IPS-15b (cell line): ENCODE measurements around the gene HMCN1.
"Not testable (repeated sequence)": the region's sequence is repeated elsewhere in the genome, so short reads cannot be mapped to it uniquely, and the experiment has no call there.

Experiments used
- H3K27me3 ChIP-seq: one replicate; pipeline ENCODE4 v1.6.1; 2013; ENCODE audit warnings: low read length; ENCODE audit not compliant: control insufficient read depth, insufficient read depth
- H3K36me3 ChIP-seq: one replicate; pipeline ENCODE4 v1.6.1; 2013; ENCODE audit warnings: low read length; ENCODE audit not compliant: control insufficient read depth, insufficient read depth
- H3K4me1 ChIP-seq: one replicate; pipeline ENCODE4 v1.6.1; 2013; ENCODE audit warnings: mild to moderate bottlenecking, low read length; ENCODE audit not compliant: control insufficient read depth, insufficient read depth
- H3K4me3 ChIP-seq: one replicate; pipeline ENCODE4 v1.5.1; 2013; ENCODE audit warnings: low read depth, low read length
- H3K9ac ChIP-seq: one replicate; pipeline ENCODE4 v1.6.1; 2013; ENCODE audit warnings: low read depth, mild to moderate bottlenecking, low read length
- H3K9me3 ChIP-seq: one replicate; pipeline ENCODE4 v1.6.1; 2013; ENCODE audit warnings: mild to moderate bottlenecking, low read length; ENCODE audit not compliant: control insufficient read depth, insufficient read depth

Gene HMCN1

GRCh38 chr1:186146974-186147373 lies 412.8 kb downstream of the HMCN1 start:
- no peak overlapping the region for H3K4me3 ChIP-seq
- H3K27me3 ChIP-seq = no peaks in the 10 kb centered on the region
- H3K9me3 ChIP-seq = no peaks in the 10 kb centered on the region
- no peak overlapping the region for H3K9ac ChIP-seq
- no peaks in the 10 kb centered on the region for H3K4me1 ChIP-seq
- H3K36me3 ChIP-seq = no peaks in the 10 kb centered on the region

GRCh38 chr1:186149591-186149990 lies 415.4 kb downstream of the HMCN1 start:
- Histone ChIP-seq H3K4me1 (no peaks in the 10 kb centered on the region), H3K4me3 (no peak overlapping the region), H3K9me3 (no peaks in the 10 kb centered on the region), H3K27me3 (no peaks in the 10 kb centered on the region), H3K36me3 (no peaks in the 10 kb centered on the region), H3K9ac (no peak overlapping the region)

- Histone ChIP-seq H3K4me3 (no peak overlapping the region), H3K9me3 (no peaks in the 10 kb centered on the region), H3K36me3 (no peaks in the 10 kb centered on the region), H3K27me3 (no peaks in the 10 kb centered on the region), H3K9ac (no peak overlapping the region), H3K4me1 (no peaks in the 10 kb centered on the region)
Observed at GRCh38 chr1:186152227-186152619, 418.0 kb downstream of the HMCN1 start.

GRCh38 chr1:186152620-186153239 lies 418.5 kb downstream of the HMCN1 start:
- Histone ChIP-seq H3K9ac (no peak overlapping the region), H3K9me3 (no peaks in the 10 kb centered on the region), H3K4me1 (no peaks in the 10 kb centered on the region), H3K36me3 (no peaks in the 10 kb centered on the region), H3K4me3 (no peak overlapping the region), H3K27me3 (no peaks in the 10 kb centered on the region)

- H3K27me3 ChIP-seq = no peaks in the 10 kb centered on the region
- no peak overlapping the region for H3K9ac ChIP-seq
- no peaks in the 10 kb centered on the region for H3K36me3 ChIP-seq
- no peak overlapping the region for H3K4me3 ChIP-seq
- no peaks in the 10 kb centered on the region for H3K9me3 ChIP-seq
- no peaks in the 10 kb centered on the region for H3K4me1 ChIP-seq
Observed at GRCh38 chr1:186154651-186155050, 420.5 kb downstream of the HMCN1 start.

GRCh38 chr1:186155594-186155993 lies 421.4 kb downstream of the HMCN1 start:
- H3K4me1 ChIP-seq = no peaks in the 10 kb centered on the region
- H3K9ac ChIP-seq = no peak overlapping the region
- no peaks in the 10 kb centered on the region for H3K9me3 ChIP-seq
- no peaks in the 10 kb centered on the region for H3K36me3 ChIP-seq
- no peak overlapping the region for H3K4me3 ChIP-seq
- no peaks in the 10 kb centered on the region for H3K27me3 ChIP-seq

GRCh38 chr1:186162895-186163294 lies 428.7 kb downstream of the HMCN1 start:
- H3K4me1 ChIP-seq, H3K9me3 ChIP-seq, H3K4me3 ChIP-seq, H3K9ac ChIP-seq, H3K27me3 ChIP-seq, H3K36me3 ChIP-seq: not testable (repeated sequence)

GRCh38 chr1:186164773-186165172 lies 430.6 kb downstream of the HMCN1 start:
- Histone ChIP-seq H3K36me3 (no peaks in the 10 kb centered on the region), H3K27me3 (no peaks in the 10 kb centered on the region), H3K4me1 (no peaks in the 10 kb centered on the region), H3K4me3 (no peak overlapping the region), H3K9me3 (peaks cover 5% of the 10 kb centered on the region), H3K9ac (no peak overlapping the region)

- Histone ChIP-seq H3K4me1 (no peaks in the 10 kb centered on the region), H3K9me3 (peaks cover 5% of the 10 kb centered on the region), H3K4me3 (no peak overlapping the region), H3K27me3 (no peaks in the 10 kb centered on the region), H3K36me3 (no peaks in the 10 kb centered on the region), H3K9ac (no peak overlapping the region)
Observed at GRCh38 chr1:186165303-186165702, 431.1 kb downstream of the HMCN1 start.

GRCh38 chr1:186167096-186167668 lies 433.0 kb downstream of the HMCN1 start:
- Histone ChIP-seq H3K4me3 (no peak overlapping the region), H3K4me1 (no peaks in the 10 kb centered on the region), H3K9ac (no peak overlapping the region), H3K27me3 (no peaks in the 10 kb centered on the region), H3K9me3 (peaks cover 5% of the 10 kb centered on the region), H3K36me3 (no peaks in the 10 kb centered on the region)

- no peak overlapping the region for H3K4me3 ChIP-seq
- H3K27me3 ChIP-seq = no peaks in the 10 kb centered on the region
- no peaks in the 10 kb centered on the region for H3K36me3 ChIP-seq
- H3K9me3 ChIP-seq = no peaks in the 10 kb centered on the region
- H3K9ac ChIP-seq = no peak overlapping the region
- no peaks in the 10 kb centered on the region for H3K4me1 ChIP-seq
Observed at GRCh38 chr1:186175588-186175987, 441.4 kb downstream of the HMCN1 start.

- H3K4me3 ChIP-seq = no peak overlapping the region
- no peak overlapping the region for H3K9ac ChIP-seq
- no peaks in the 10 kb centered on the region for H3K4me1 ChIP-seq
- H3K36me3 ChIP-seq = no peaks in the 10 kb centered on the region
- H3K9me3 ChIP-seq = no peaks in the 10 kb centered on the region
- H3K27me3 ChIP-seq = no peaks in the 10 kb centered on the region
Observed at GRCh38 chr1:186178426-186179043, 444.3 kb downstream of the HMCN1 start.
